Peyer's patch (tissue), 4 donors: ENCODE measurements around the gene NUP153.

ENCODE experiments used
- CTCF ChIP-seq, 6 experiments: fragments of 450-650 bp in 4 of 6; fragments of 200-600 bp in 2 of 6; sonication (generic) in 1 of 6; IDR thresholded peaks; one replicate each; pipeline ENCODE4 v1.5.1; 2017 to 2019; ENCODE audit warnings: antibody characterized with exemption in 6 of 6, mild to moderate bottlenecking in 3 of 6, moderate library complexity in 1 of 6
- POLR2A ChIP-seq, 2 donors: fragments of 450-650 bp; IDR thresholded peaks; one replicate each; pipeline ENCODE4 v1.5.1; 2017; ENCODE audit warnings: antibody characterized with exemption in 2 of 2, mild to moderate bottlenecking in 2 of 2, moderate library complexity in 2 of 2

DNA sequence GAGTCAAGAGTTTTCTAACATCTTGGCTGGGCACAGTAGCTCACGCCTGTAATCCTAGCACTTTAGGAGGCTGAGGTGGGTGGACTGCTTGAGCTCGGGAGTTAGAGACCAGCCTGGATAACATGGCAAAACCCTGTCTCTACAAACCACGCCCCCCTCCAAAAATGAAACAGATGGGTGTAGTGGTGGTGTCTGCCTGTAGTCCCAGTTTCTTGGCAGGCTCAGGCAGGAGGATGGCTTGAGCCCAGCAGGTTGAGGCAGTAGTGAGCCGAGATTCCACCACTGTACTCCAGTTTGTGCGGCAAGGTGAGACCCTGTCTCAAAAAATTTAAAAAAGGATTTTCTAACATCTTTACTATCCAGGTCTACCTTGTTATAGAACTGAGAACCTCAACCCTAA is 84.6 kb downstream of the NUP153 start:
- no peak for TF ChIP-seq CTCF (IDR thresholded peaks at IDR 0.05)
- TF ChIP-seq POLR2A (IDR thresholded peaks at IDR 0.05): no peak
